ENCODE results near the gene FBXO48.
"Not testable (repeated sequence)": the region's sequence is repeated elsewhere in the genome, so short reads cannot be mapped to it uniquely, and the experiment has no call there.

FBXO48 gene

DNA sequence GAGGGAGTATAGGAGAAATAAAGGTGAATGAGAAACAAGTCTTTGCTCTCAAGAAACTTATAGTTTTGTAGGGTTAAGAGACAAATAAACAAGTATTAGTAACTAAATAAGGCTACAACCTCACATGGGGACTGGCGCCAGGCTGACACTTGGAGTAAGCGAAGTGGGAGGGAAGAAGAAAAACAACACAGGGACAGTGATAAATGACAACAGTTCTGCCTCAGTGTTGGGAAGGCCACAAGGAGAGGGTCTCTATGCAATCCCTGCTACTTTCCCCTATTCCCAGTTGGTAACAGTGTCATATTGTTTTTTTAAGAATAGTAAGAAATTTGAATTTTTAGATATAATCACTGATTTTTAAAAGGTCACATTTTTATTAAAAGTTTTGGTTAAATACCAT, 4.3 kb upstream of the FBXO48 start:
- DNase-seq = no peak

- no peak for DNase-seq
Observed at GRCh38 chr2:68469935-68470334, 2.8 kb upstream of the FBXO48 start.

GRCh38 chr2:68468801-68469200, 1.7 kb upstream of the FBXO48 start:
- no peak for DNase-seq

DNA sequence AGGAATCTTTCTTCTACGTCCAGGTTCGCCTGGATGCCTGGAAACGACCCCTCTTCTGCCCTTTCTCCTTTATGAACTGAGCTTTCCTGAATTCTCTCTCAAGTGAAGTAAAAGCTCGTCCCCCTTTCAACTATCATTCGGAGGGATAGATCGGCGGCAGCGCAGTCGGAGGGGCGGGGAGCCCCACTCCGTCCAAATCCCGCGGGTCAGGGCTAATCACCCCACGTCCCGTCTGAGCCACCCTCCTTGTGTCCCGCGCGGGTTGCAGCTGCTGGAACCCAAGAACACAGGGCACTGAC, 367 bp downstream of the FBXO48 start:
- no peak for DNase-seq

DNA sequence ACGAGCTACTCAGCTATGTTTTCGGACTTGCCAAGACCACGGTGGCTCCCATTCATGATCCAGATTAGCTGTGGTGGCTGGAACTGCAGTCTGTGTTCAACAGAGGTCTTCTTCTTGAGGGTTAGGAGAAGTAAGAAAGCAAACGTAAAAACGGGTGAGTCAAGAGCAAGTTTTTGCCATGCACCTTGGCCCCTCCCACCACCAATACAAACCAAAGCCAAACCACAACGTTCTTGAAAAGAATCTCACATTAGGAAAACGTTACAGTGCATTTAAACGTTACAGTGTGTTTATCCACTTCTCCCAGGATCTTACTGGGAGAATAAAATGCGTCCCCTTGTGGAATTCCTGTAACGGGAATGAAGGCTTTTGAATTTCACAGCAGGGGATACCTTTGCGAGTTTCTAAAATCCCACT, 725 bp downstream of the FBXO48 start:
- peak; percentile 70 for DNase-seq

DNA sequence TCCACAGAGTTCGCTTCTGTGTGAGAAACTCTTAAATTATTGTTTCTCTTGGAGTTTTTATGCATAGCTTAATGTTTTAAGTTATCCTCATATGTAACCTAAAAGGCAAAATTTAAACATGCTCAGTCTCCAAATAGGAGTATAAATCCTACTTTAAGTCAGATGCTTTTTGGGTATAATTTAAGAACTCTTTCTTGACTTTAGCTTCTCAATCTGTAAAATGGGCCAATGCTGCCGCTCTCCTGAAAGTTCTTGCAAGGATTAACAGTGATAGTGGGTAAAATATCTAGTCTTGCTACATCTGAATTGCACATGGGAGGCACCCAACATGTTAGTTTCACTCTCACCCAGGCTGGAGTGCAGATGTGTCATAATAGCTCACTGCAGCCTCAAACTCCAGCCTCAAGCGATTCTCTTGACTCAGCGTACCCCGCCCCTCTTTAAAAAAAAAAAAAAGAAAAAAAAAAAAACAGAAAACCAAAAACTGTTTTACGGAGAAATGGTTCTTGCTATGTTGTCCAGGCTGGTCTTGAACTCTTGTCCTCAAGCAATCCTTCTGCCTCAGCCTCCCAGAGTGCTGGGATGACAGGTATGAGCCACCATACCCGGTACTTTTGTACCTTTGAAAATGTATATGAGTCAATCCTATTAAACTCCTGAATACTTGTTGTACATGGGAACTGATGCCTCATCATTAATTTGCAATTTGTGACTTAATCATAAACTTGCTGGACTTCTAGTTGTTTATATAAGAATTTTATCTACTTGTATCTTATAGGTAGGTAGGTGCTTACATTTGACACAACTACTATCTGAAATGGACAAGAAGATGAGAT, 1.8 kb downstream of the FBXO48 start:
- peak; percentile 57 for DNase-seq

- no peak for DNase-seq
Observed at GRCh38 chr2:68464651-68465050, 2.4 kb downstream of the FBXO48 start.

DNA sequence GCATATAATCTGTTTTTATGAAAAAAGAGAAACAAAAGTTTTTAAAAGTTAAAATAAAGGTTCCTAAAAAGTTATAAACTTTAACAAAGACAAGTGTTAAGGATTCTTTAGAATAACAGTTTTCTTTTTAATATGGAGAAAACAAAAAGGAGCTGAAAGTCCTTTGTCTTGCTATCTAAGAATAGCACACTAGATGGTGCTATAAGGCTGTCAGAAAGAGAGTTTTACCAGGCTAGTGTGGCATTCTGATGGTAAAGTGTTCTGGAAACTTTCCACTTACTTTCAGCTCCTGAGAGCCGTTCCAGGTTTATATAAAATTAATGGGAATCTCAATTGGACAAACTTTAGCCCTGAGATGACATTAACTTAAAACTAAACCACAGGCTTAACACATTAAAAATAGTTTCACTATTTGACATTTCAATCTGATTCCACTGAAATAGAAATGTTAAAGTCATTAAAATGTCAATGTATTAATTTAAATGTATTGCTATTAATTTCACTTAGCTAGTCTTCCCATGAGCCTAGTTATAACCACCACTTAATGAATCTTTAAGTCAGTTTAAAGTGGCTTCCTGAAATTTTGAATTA, 3.7 kb downstream of the FBXO48 start:
- DNase-seq = no peak

DNA sequence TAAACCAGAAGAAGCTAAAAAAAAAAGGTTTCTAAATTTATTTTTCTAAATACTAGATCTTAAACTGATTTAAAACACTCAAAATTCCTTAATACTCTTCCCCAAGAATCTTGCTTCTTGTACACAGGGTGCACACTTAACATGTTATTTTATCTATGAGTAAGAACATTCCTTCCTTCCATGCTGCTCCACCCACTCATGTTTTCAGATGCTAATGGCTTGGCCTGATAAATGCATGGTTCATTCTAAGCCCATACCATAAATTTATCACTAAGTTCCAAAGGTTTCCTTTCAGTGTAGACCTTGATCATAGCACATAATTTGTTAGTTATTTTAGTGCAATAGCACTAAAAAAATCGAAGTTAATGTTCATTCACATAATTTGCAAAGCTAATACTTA, 8.1 kb downstream of the FBXO48 start:
- DNase-seq = no peak

- DNase-seq = no peak
Observed at GRCh38 chr2:68456198-68456597, 10.9 kb downstream of the FBXO48 start.

- DNase-seq = no peak
Observed at GRCh38 chr2:68454719-68455118, 12.4 kb downstream of the FBXO48 start.

GRCh38 chr2:68453761-68454360, 13.2 kb downstream of the FBXO48 start:
- no peak for DNase-seq

- DNase-seq = no peak
Observed at GRCh38 chr2:68452158-68452900, 14.8 kb downstream of the FBXO48 start.

DNA sequence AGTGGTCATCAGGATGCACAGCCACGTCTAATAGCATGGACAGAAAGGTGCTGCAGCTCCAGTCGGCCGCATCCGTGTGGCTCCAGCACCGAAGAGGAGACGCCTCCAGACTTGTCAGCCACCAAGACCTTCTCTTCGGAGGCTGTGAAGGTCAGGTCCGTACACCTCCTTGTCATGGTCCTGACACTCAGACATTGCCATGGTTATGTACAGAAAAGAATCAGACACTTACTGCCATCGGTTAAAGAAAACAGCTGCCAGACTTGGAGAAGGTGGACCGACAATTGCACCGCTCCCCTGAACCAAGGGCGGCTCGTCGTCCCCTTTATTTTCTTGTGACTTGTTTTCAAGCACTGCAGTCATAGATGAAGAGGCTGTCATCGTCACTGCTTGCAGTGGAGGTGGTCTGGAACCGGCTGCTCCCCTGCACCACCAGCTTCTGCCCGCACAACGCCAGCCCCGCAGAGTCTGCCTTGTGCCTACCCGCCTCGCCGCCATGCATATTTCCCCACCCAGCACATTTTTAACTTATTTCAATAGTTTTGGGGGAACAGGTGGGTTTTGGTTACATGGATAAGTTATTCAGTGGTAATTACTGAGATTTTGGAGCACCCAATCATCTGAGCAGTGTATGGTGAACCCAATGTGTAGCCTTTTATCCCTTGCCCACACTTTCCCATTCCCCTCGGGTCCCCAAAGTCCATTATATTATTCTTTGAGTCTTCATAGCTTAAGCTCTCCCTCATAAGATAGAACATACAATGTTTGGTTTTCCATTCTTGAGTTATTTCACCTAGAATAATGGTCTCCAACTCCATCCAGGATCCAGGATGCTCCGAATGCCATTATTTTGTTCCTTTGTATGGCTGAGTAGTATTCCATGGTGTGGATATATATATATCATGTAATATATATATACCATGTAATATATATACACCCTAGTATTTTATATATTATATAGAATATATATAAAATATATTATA, 18.1 kb downstream of the FBXO48 start:
- DNase-seq = no peak

GRCh38 chr2:68447118-68447517, 20.0 kb downstream of the FBXO48 start:
- DNase-seq = no peak

DNA sequence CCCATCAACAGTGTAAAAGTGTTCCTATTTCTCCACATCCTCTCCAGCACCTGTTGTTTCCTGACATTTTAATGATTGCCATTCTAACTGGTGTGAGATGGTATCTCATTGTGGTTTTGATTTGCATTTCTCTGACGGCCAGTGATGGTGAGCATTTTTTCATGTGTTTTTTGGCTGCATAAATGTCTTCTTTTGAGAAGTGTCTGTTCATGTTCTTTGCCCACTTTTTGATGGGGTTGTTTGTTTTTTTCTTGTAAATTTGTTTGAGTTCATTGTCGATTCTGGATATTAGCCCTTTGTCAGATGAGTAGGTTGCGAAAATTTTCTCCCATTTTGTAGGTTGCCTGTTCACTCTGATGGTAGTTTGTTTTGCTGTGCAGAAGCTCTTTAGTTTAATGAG, 20.7 kb downstream of the FBXO48 start:
- DNase-seq = not testable (repeated sequence)

DNA sequence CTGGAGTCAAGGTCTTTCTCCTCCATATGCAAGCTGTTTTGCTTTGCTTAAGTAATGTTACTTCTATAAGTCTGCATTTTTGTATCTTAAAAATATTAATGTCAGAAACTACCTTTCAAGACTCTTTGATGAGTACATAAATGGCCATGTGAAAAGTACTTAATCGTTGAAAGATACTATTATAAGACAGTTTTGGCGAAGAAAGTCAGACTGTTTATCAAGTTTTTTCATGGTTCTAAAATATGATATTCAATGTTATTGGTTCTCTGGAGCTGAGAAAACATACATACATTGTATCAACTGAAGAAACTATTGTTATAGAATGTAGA, 25.1 kb downstream of the FBXO48 start:
- no peak for DNase-seq

DNA sequence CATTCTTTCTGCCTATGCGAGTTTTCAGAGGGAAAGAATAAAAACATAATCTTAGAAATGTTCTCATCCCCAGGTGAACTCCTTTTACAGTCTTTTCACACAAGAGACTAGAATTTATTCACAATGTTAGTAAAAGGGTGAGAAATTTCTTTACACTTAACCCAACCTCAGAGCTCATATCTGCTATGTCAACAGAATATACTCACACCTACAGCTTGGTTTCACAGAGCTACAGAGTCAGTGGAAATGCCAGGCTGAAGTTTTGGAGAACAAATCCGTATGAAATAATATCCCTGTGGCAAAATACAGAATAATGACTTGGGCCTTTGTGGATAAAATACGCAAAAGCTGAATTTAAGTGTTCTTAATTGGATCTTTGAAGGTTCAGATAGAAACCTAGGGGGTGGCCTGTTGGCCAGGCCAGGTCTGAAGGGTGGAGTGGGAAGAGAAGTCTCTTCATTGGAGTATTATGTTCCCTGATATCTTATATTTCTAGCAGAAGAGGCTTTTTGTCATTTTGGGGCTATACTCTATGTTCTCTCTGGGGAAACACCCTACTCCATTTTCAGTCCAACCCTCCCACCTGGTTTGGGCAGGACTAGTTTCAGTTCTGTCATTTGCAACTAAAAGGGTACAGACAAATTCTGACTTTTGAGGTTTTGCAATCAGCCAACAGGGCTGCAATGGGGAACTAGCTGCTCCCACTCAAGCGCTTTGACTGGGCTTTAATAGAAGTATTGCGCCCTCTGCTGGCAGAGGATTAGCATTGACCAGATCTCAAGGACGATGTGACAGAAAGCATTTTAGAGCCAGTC, 25.7 kb downstream of the FBXO48 start:
- peak; percentile 88 for DNase-seq

DNA sequence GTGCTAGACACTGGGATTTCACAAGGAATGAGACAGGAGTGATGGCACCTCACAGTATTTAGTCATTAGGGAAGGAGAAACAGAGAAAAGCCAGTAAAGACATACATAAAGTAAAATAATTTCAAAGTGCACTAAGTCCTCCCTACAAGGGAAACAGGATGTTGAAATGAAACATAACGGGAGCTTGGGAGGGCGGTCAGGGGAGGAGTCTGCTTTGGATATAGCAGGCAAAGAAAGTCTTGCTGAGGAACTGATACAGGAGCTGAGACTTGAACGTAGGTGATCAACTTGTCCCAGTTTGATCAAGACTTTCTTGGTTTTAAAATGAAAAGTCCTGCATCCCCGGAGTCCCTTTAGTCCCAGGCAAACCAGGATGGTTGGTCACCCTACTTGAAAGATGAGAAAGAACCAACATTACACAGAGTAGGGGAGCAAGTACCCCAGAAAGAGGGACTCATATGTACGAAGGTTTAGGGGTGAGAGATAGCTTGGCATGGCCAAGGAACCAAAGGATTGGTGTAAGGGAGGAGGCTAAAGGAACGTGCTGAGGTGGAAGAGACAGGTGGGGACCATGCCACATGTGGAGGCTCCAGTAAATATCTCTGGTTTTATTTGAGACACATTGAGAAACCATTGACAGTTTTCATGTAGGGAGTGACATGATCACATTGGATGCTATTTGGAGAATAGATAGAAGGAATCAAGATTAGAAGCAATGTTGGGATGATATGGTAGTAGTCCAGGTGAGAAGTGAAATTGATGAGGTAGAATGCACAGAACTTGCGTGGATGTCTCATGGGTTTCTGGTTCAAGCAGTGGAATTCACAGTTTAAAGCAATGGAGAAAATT, 28.4 kb downstream of the FBXO48 start:
- no peak for DNase-seq

DNA sequence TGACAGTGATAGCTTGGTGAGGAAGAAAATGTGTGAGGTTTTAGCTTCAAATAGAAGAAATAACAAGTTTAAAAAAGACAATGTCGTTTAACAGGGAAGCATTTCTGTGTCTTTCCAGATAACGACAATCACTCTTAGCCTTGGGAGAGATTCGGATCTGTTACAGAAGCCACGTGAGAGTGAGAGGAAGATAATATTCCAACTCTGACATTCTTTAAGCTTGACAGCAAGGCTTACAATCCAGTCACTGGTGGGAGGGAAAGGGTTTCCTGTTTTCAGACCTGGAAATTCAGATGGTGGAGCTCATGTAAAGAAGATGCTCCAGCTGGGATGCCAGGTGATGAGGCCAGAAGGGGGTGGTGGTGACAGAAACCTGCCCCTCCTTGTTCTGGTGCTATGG, 30.8 kb downstream of the FBXO48 start:
- no peak for DNase-seq

GRCh38 chr2:68435615-68436014, 31.5 kb downstream of the FBXO48 start:
- DNase-seq = no peak

Measured in stimulated activated CD8-positive, alpha-beta memory T cell treated with anti-CD3 and anti-CD28 coated beads, Interleukin-4, amount 100 ng/mL, for 48 hours (primary cell).